T-cell (primary cell): ENCODE measurements around the gene HPS3. TPM values are rescaled to one million over a fixed set of nuclear protein-coding genes. Genes with fewer than 3 reads are reported as not detected.
"Not testable (repeated sequence)": the region's sequence is repeated elsewhere in the genome, so short reads cannot be mapped to it uniquely, and the experiment has no call there.

Experiments used
- ATAC-seq, 4 experiments: fragments of 200-7000 bp in 3 of 4; fragments of 150-1000 bp in 1 of 4; cut with Tn5 transposase; replicated peaks in 1 of 4; 1 replicate in 3 of 4; 2 replicates in 1 of 4; pipeline ENCODE4 v1.10.0; 2021; ENCODE audit warnings: moderate library complexity in 3 of 4, mild to moderate bottlenecking in 2 of 4, moderate number of reproducible peaks in 1 of 4
- CTCF ChIA-PET, 2 donors: fragments of 300-600 bp; sonication (Branson Sonifier 250); formaldehyde crosslinking; loops; one replicate each; lab custom pipeline; 2022; ENCODE audit warnings: antibody characterized with exemption in 2 of 2; lab: Charles Lee
- POLR2A ChIA-PET, 2 donors: fragments of 300-600 bp; sonication (Branson Sonifier 250); formaldehyde crosslinking; loops; one replicate each; lab custom pipeline; 2022; ENCODE audit warnings: antibody characterized with exemption in 2 of 2; lab: Charles Lee
- DNase-seq, 35 experiments: peaks; one replicate each; pipeline versions ENCODE4 v3.0.0 to v3.0.0-alpha.2; 2013 to 2023
- H3K27ac ChIP-seq: one replicate; pipeline ENCODE4 v1.5.1; 2013; ENCODE audit warnings: low read length
- H3K27me3 ChIP-seq, 2 experiments: replicated peaks in 1 of 2; 1 replicate in 1 of 2; 2 replicates in 1 of 2; pipeline versions ENCODE4 v1.6.1 to v1.7.0; 2013; ENCODE audit warnings: low read length in 1 of 2, mixed read lengths in 1 of 2; ENCODE audit not compliant: control insufficient read depth in 2 of 2, insufficient read depth in 2 of 2; ENCODE audit errors: extremely low read depth in 1 of 2
- H3K36me3 ChIP-seq, 2 donors: 1 replicate in 1 of 2; 2 replicates in 1 of 2; pipeline versions ENCODE4 v1.6.1 to v1.7.0; 2013; ENCODE audit warnings: low read length in 1 of 2; ENCODE audit not compliant: control insufficient read depth in 2 of 2, insufficient read depth in 1 of 2; ENCODE audit errors: extremely low read depth in 1 of 2
- H3K4me1 ChIP-seq, 2 experiments: 1 replicate in 1 of 2; 2 replicates in 1 of 2; pipeline versions ENCODE4 v1.6.1 to v1.7.0; 2013; ENCODE audit warnings: low read length in 2 of 2, mixed read lengths in 1 of 2; ENCODE audit not compliant: insufficient read depth in 2 of 2, control insufficient read depth in 1 of 2; ENCODE audit errors: extremely low read depth in 1 of 2
- H3K4me3 ChIP-seq, 2 donors: 1 replicate in 1 of 2; 2 replicates in 1 of 2; pipeline versions ENCODE4 v1.5.1 to v1.7.0; 2013; ENCODE audit warnings: mild to moderate bottlenecking in 2 of 2, low read length in 1 of 2, moderate library complexity in 1 of 2; ENCODE audit not compliant: control insufficient read depth in 1 of 2; ENCODE audit errors: extremely low read depth in 1 of 2
- H3K9me3 ChIP-seq: 2 replicates; pipeline ENCODE4 v1.7.0; 2013
- H3K27ac Mint-ChIP-seq, 2 donors: one replicate each; pipeline ENCODE4 v1.8.0; 2020 to 2021; ENCODE audit warnings: mild to moderate bottlenecking in 2 of 2, mixed read lengths in 2 of 2
- H3K27me3 Mint-ChIP-seq, 2 donors: one replicate each; pipeline ENCODE4 v1.8.0; 2021 to 2022; ENCODE audit warnings: mixed read lengths in 2 of 2
- H3K36me3 Mint-ChIP-seq: one replicate; pipeline ENCODE4 v1.8.0; 2021; ENCODE audit warnings: mixed read lengths
- H3K4me1 Mint-ChIP-seq, 3 donors: one replicate each; pipeline ENCODE4 v1.8.0; 2020 to 2022; ENCODE audit warnings: mixed read lengths in 3 of 3, mild to moderate bottlenecking in 1 of 3
- H3K4me3 Mint-ChIP-seq, 3 donors: one replicate each; pipeline ENCODE4 v1.8.0; 2020 to 2022; ENCODE audit warnings: mild to moderate bottlenecking in 3 of 3, mixed read lengths in 3 of 3, moderate library complexity in 3 of 3
- H3K9me3 Mint-ChIP-seq, 3 donors: one replicate each; pipeline ENCODE4 v1.8.0; 2020 to 2022; ENCODE audit warnings: mixed read lengths in 3 of 3
- WGBS: methylation state at CpG from one replicate; pipeline ENCODE4 v1.1.5; 2013; ENCODE audit warnings: missing lambda C conversion rate; ENCODE audit not compliant: insufficient coverage; 5-methylcytosine and 5-hydroxymethylcytosine counted together
- total RNA-seq, 35 experiments: library from RNA in 6 of 35; stranded (reverse) in 6 of 35; fragments of 120-200 nt in 1 of 35; gene quantifications; one replicate each; pipeline versions ENCODE4 v1.2.1 to v1.2.4 and lab custom pipeline; 2013 to 2026

The HPS3 gene
- total RNA-seq, 5 donors from 2014 or later (not counting 1 experiment from before 2014, with no cell fraction given): 18.6 to 28.4 (median 21.5) TPM

GRCh38 chr3:149181182-149181581 is 51.7 kb downstream of the HPS3 start:
- Histone ChIP-seq H3K9me3 (no peaks in the 10 kb centered on the region), H3K4me3 (no peak overlapping the region), H3K36me3 (peaks cover 0 to 16% of the 10 kb centered on the region in 2 donors), H3K27ac (no peak overlapping the region), H3K4me1 (no peaks in the 10 kb centered on the region), H3K27me3 (no peaks in the 10 kb centered on the region)
- Mint-ChIP-seq H3K27ac (no peak overlapping the region), H3K36me3 (peaks cover 7% of the 10 kb centered on the region), H3K4me1 (no peaks in the 10 kb centered on the region), H3K27me3 (no peaks in the 10 kb centered on the region), H3K9me3 (no peaks in the 10 kb centered on the region), H3K4me3 (no peak overlapping the region)
- ChIA-PET POLR2A (no interaction called here), CTCF (no interaction called here)
- ATAC-seq: no peak
- DNase-seq: no peak
- 88% methylated on average over 2 of the region's 2 CpGs for WGBS

- H3K4me1 Mint-ChIP-seq: no peaks in the 10 kb centered on the region
- no peaks in the 10 kb centered on the region for H3K27me3 Mint-ChIP-seq
- no peaks in the 10 kb centered on the region for H3K9me3 Mint-ChIP-seq
- no peak overlapping the region for H3K4me3 ChIP-seq
- H3K36me3 Mint-ChIP-seq: no peaks in the 10 kb centered on the region
- no peaks in the 10 kb centered on the region for H3K36me3 ChIP-seq
- DNase-seq: no peak
- ATAC-seq: no peak
- H3K4me3 Mint-ChIP-seq: no peak overlapping the region
- no peaks in the 10 kb centered on the region for H3K4me1 ChIP-seq
- H3K27ac Mint-ChIP-seq: no peak overlapping the region
- H3K27ac ChIP-seq: no peak overlapping the region
- no peaks in the 10 kb centered on the region for H3K9me3 ChIP-seq
- WGBS: no CpG with 5 or more reads among the region's 2 CpGs
- no peaks in the 10 kb centered on the region for H3K27me3 ChIP-seq
- CTCF ChIA-PET: interaction anchor here in 1 of 2 donors (0.7 kb wide), 1 partner anchor 9 kb away, joined by 3 read pairs; no protein-coding TSS in a partner anchor
- POLR2A ChIA-PET: no interaction called here
These were observed 56.8 kb downstream of the HPS3 start for GRCh38 chr3:149186219-149186618.

- no peaks in the 10 kb centered on the region for H3K36me3 ChIP-seq
- no peak overlapping the region for H3K27ac Mint-ChIP-seq
- no peaks in the 10 kb centered on the region for H3K9me3 Mint-ChIP-seq
- ATAC-seq (no peak), DNase-seq (no peak)
- no peaks in the 10 kb centered on the region for H3K4me1 Mint-ChIP-seq
- no peaks in the 10 kb centered on the region for H3K36me3 Mint-ChIP-seq
- no peaks in the 10 kb centered on the region for H3K9me3 ChIP-seq
- no peaks in the 10 kb centered on the region for H3K27me3 ChIP-seq
- no CpG with 5 or more reads among the region's 3 CpGs for WGBS
- no peak overlapping the region for H3K4me3 ChIP-seq
- ChIA-PET POLR2A (no interaction called here), CTCF (interaction anchor here in 1 of 2 donors (0.7 kb wide), 1 partner anchor 10 kb away, joined by 3 read pairs; no protein-coding TSS in a partner anchor)
- no peak overlapping the region for H3K4me3 Mint-ChIP-seq
- H3K27ac ChIP-seq: no peak overlapping the region
- no peaks in the 10 kb centered on the region for H3K4me1 ChIP-seq
- H3K27me3 Mint-ChIP-seq: no peaks in the 10 kb centered on the region
These were observed 57.3 kb downstream of the HPS3 start for GRCh38 chr3:149186721-149187120.

GRCh38 chr3:149188494-149188893 is 59.1 kb downstream of the HPS3 start:
- H3K36me3 Mint-ChIP-seq: no peaks in the 10 kb centered on the region
- POLR2A ChIA-PET: no interaction called here
- DNase-seq (no peak), ATAC-seq (no peak)
- H3K9me3 ChIP-seq: no peaks in the 10 kb centered on the region
- no peak overlapping the region for H3K4me3 Mint-ChIP-seq
- no peaks in the 10 kb centered on the region for H3K27me3 Mint-ChIP-seq
- H3K4me3 ChIP-seq: no peak overlapping the region
- CTCF ChIA-PET: no interaction called here
- H3K4me1 Mint-ChIP-seq: no peaks in the 10 kb centered on the region
- H3K27ac Mint-ChIP-seq: no peak overlapping the region
- WGBS: no CpG with 5 or more reads among the region's 2 CpGs
- no peaks in the 10 kb centered on the region for H3K4me1 ChIP-seq
- no peak overlapping the region for H3K27ac ChIP-seq
- no peaks in the 10 kb centered on the region for H3K36me3 ChIP-seq
- no peaks in the 10 kb centered on the region for H3K27me3 ChIP-seq
- H3K9me3 Mint-ChIP-seq: no peaks in the 10 kb centered on the region

- no CpG with 5 or more reads among the region's 1 CpG for WGBS
- ChIA-PET POLR2A (no interaction called here), CTCF (no interaction called here)
- no peaks in the 10 kb centered on the region for H3K9me3 Mint-ChIP-seq
- ATAC-seq (no peak), DNase-seq (no peak)
- Histone ChIP-seq H3K4me1 (no peaks in the 10 kb centered on the region), H3K4me3 (no peak overlapping the region), H3K27ac (no peak overlapping the region), H3K36me3 (no peaks in the 10 kb centered on the region), H3K27me3 (peaks cover 0 to 2% of the 10 kb centered on the region in 2 experiments), H3K9me3 (no peaks in the 10 kb centered on the region)
- no peak overlapping the region for H3K4me3 Mint-ChIP-seq
- H3K4me1 Mint-ChIP-seq: peaks cover 0 to 5% (median 1%) of the 10 kb centered on the region in 3 donors
- H3K36me3 Mint-ChIP-seq: no peaks in the 10 kb centered on the region
- no peak overlapping the region for H3K27ac Mint-ChIP-seq
- peaks cover 4 to 8% of the 10 kb centered on the region in 2 donors for H3K27me3 Mint-ChIP-seq
These were observed 65.8 kb downstream of the HPS3 start for GRCh38 chr3:149195221-149195620.

- H3K27me3 ChIP-seq, CTCF ChIA-PET, H3K9me3 ChIP-seq, H3K27me3 Mint-ChIP-seq, H3K4me3 ChIP-seq, H3K4me3 Mint-ChIP-seq, H3K27ac ChIP-seq, H3K36me3 ChIP-seq, H3K36me3 Mint-ChIP-seq, ATAC-seq, DNase-seq, POLR2A ChIA-PET, H3K4me1 ChIP-seq, H3K27ac Mint-ChIP-seq, H3K4me1 Mint-ChIP-seq, H3K9me3 Mint-ChIP-seq: not testable (repeated sequence)
- WGBS: 75% methylated on average over 1 of the region's 12 CpGs
These were observed 67.6 kb downstream of the HPS3 start for GRCh38 chr3:149196805-149197592.
